NCI-H2107 (cell line): Measurements from ENCODE around the gene FAM72B.
"Not testable (repeated sequence)": the region's sequence is repeated elsewhere in the genome, so short reads cannot be mapped to it uniquely, and the experiment has no call there.

Experiments used
- DNase-seq: peaks from one replicate; lab custom pipeline; 2025; lab: John Stamatoyannopoulos, UW

The FAM72B gene

DNA sequence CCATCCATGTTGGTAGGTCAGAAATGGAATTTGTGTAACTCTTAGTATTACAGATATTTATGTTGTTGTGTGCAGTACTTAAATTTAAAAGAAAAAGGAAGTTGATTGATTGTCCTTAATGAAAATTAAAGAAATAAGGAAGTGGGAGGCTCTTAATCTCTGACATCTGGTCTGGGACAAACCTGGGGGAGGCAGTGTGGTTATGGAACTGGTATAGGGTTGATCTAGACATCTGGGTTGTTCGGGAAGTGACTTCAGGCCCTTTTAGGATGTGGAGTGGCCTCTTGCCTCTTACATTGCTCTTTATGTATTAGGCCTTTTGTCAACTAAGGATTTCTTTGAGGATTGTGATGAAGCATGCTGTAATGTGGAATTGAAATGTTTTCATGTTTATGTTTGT is 16.1 kb upstream of the FAM72B start:
- not testable (repeated sequence) for DNase-seq

DNA sequence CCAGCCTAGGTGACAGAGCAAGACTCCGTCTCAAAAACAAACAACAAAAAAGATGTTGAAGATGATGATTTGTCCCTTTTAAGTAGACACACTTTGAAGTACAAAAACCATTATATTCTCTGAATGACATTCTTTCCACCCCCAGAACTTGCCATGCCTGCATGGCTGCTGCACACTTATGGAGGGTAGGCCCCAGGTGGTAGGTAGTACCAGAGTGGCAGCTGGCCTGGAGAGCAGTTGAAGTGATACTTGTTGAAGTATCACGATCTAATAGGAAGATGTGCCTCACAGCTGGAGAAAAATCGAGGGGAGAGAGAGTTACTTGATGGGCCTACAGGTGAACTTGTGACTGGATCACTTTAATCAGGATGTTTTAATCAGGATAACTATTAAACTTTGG is 15.6 kb upstream of the FAM72B start:
- DNase-seq = not testable (repeated sequence)

DNA sequence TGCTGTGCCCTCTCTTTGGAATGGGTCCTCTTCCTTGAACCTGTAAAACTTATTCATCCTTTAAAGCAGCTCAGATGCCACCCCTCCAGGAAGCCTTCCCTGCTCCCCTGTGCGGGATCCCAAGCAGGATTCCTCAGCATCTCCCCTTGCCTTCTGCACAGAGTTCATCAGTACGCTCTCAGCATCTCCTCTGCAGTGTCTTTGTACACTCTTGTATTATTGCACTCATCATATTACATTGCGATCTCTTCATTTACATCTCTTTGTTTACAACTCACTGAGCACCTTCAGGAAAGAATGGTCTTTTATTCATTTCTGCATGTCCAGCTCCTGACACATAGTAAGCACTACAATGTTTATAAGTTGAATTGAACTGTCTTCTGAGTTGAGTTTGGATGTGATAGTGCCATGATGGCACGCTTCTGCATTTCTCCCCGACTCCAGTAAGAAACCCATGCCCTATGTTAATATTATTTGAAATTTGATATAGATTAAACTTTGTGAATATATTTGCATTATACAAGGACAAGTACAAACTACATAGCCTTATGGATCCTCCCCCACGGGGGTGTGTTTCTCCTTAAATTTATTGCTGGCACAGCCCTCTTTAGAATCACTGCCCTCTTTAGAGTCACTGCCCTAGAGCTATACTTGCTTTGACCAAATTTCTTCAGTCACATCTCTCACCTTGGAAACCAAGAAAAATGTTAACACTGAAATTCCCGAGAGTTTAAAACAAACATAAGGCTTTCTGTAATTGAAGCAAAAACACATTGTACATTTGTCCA is 13.1 kb upstream of the FAM72B start:
- DNase-seq = not testable (repeated sequence)

DNA sequence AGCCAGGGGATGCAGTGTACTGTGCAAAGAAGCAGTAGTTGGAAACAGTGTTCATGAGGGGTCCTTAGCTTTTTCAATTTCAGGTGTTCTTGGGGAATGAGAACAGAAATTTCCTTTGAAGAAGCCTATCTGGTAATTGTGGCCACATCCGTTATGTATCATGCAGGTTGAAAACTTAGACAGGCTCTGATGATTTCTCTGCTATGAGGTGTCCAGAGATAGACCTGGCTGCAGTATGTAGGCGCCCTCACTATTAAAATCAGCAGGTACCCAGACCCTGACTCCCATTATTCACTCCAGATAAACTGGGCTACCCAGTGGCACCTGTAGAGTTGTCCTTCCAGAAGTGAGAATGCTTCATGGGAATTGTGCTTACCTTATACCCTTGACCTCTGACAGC is 8.4 kb upstream of the FAM72B start:
- DNase-seq = not testable (repeated sequence)

DNA sequence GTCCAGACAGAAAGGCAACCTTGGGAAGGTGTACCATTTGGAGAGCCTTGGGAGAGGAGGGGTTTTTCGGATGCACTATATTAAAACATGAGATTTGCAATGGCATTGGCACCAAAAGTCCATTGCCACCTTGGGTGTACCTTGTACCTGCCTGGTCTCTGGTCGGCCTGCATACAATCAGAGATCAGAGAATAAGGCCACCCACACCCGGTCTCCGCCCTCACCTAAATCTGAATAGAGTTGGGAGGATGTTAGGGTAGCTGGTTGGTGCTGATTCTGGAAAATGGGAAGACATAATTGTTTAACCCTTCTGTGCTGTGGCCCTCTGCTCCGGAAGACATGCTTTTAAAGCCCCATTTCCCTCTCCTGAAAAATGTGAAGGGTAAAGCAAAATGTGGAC is 3.8 kb upstream of the FAM72B start:
- not testable (repeated sequence) for DNase-seq

DNA sequence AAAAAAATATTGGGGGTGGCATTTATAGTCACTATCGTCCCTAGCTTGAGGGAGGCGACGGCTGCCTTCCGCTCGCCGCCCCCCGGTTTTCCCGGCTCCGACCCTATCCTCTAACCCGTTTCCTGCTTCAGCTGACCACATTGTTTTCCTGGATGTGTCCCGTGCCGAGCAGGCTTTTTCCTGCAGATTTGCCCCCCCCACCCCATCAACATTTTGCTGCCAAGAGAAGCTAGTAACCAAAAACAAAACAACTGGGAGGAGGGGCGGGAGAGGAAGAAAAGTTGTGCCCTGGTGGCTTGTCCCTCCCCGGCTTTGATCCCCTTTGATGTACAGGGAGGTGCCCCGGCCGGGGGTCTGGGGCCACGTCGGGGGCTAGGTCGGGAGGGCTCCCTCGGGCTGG is 2.1 kb upstream of the FAM72B start:
- DNase-seq = not testable (repeated sequence)

DNA sequence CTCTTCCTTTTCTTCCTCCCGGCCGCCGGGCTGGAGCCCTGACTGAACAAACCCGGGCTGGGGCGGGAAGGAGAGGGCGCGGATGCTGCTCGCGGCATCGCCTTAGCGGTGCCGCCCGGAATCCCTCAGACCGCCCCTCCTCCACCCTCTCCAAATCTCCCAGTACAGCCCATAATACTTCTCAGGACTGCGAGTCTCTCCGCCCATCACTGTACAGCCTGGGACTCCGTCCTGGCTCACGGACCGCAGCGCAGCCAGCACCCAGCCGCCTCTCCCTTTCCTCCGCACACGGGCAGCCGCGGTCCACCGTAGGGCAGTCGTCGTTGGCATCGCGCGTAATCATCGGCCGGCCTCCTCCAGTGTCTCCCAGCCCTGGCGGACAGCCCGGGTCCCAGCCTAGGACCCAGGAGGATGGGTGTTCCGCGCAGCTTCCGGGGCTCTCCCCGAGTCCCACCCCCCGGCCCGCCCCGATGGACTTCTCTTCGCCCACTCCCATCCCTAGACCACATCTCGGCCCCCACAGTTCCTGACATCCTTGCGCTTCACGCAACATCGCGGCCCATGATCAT is 1.1 kb upstream of the FAM72B start:
- DNase-seq = not testable (repeated sequence)

DNA sequence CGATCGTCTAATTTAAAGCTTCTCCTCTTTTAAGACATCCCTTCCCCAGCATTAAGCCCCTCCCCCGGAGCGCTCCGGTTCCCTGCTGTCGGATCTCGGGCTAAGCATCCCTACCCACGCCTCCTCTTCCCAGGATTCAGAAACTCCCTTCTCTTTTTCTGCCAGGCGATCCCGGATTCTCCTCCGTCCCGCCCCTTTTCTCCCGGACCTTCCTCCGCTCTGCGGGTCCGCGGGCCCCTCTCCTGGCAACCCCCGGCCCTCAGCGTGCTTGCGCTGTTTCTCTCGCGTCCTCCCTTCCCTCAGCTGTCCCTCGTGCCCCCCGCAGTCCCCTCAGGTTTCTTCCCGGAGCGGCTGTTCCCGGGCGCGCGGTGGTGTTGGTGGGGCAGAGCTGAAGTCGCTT is 273 bp downstream of the FAM72B start:
- not testable (repeated sequence) for DNase-seq

DNA sequence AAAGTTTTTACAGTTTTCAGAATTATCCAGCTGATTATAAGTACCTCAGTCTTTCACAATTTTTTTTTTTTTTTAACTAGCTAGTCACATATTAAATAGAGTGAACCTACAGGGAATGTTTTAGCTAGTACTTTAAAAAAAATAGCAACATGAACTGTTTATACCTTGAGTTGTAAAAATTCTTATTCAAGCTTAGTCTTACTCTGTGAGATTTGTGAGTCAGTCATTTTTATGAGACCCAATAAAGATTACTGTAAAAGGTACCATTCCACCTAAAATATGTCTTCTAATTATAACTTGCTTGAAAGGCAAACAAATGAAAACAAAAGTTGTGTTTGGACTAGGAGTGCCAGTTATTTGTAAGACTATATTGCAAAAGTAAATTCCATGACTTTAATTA is 5.9 kb downstream of the FAM72B start:
- DNase-seq = not testable (repeated sequence)

DNA sequence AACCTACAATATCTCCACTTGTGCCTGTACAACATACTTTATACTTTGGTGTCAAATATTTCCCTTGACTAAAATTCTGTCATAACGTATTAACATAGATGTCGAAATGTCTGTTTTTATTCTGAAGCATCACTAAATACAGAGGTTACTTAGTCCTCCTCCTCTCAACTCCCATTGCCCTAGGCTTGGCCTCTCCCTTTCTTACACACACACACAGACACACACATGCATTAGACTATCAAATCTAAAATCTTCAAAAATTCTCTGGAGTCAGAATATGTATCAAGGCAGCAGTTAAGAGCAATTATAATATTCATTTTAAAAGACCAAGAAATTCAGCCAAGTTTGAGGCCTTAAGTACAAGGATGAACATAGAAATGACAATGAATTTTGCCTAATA is 7.5 kb downstream of the FAM72B start:
- not testable (repeated sequence) for DNase-seq

DNA sequence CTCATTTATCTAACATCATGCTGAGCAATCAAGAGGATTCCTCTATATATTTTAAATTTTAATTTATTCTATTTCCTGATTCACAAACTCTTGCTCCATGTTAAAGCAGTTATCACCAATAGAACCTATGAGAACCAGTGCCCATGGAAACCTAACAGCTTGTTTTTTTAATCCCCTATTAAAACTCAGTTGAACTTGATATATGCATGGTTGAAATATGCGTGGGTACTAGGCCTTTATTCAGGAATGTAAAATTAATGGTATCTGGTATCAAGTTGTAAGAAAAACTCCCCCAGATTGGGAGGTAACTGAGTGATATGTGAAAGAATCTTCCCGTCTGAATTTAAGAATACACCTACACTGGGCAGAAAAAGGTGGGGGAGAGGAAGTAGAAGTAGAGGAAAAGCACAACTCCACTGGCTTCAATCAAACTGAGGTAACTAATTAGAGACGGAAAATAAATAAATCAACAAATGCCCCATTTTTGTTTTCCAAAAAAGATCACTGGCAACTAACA is 15.9 kb downstream of the FAM72B start:
- DNase-seq = not testable (repeated sequence)

DNA sequence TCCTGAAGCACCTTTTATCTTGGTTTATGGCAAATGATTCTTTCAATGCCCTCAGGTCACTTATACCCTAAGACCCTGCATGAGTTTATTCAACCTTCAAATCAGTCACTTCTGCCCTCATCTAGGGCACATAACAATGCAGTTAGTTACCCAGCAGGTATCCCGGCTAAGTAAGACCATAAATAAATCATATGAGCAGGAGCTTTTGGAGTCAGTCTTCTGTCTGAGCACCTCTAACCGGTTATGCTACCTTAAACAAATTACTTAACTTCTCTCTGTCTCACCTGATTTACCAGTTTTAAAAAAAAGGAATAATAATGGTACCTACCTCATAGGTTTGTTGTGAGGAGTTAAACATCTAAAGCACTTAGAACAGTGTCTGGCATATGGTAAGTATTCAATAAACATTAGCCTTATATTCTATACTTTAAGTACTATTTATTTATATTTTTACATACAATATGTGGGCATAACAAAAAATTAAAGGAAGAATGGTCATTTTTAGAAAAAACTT is 16.9 kb downstream of the FAM72B start:
- not testable (repeated sequence) for DNase-seq

DNA sequence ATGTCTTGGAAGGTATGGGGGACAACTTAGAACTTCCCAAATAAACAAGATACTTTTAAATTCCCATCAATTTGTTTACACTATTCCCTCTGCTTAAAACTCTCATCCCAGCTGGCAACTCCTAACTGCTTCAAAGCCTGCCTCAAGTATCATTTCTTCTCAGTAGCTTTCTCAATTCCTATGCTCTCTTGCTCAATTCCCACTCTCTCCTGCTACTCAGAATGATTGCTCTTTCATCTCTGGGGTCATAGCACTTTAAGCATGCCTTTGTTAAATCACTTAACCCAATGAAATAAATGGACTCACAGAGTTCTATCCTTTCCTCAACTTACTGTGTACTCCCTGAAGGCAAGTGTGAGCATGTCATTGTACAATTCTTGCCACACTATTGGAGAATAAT is 18.8 kb downstream of the FAM72B start:
- not testable (repeated sequence) for DNase-seq

DNA sequence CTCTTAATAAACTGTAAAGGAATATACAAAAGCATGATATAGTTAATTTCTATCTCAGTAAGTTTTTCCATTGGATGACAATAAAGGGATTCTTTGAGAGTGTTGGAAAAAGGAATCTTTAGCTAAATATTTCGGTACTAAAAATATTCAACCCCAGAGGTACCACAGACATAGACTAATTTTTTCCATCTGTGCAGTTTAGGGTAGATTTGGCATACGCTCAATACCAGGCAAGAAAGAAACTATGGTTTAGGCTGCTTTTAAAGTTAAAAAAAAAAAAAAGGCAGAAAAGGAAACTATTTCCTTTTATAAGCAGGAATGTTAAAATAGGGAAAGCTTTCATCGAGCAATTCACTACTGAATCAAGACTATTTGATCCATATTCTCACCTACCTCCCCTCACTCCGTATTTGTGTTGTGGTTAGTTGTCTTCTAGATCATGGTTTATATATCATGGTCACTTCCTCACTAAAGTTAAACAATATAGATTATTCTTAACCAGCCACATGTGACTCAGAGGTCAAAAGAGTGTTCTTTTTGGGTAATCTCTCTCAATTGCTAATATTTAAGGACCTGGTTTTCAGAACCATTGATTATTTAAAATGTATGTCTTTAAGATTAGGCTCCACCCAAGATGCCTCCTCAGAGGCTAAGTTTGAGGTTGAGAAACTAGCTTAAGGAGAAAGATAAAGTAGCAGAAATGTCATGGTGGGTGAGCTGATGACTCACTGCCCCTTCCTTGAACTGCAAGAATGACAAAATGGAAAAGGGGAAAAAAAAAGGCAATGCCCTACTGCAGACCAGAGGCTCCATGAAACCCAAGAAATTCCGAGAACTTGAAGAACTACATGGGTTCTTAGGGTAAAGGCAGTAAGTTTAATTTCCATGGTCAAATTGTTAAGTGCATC is 20.0 kb downstream of the FAM72B start:
- not testable (repeated sequence) for DNase-seq

DNA sequence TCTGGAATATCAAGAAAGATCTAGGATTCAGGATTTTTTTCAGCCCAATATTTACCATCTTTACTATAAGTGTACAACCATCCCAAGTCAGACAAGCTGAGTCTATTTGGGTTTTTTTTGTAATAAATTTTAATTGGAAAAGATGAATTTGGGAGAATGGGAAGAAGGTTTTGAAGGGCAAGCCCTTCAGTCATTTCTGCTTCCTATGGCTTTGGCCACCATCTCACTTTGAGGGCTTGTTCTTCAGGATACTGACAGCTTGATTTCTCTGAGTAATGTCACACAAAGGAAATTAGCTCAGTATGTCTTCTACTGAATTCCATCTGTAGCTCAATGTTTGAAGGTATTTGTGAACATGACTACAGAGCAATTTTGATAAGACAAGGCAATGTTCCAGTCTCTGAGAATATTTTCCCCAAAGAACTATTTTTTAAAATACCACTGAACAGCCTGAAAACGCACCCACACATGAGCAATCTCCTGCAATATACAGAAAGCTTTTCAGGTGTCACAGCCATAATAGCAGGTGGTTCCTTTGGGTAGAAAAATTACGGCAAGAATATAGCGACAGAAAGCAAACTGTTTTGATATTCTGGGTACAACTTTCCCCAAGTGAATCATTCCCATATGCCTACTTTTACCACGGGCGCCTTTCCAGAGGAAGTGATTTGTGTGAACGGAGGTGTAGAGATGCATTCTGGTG is 22.8 kb downstream of the FAM72B start:
- DNase-seq = not testable (repeated sequence)

DNA sequence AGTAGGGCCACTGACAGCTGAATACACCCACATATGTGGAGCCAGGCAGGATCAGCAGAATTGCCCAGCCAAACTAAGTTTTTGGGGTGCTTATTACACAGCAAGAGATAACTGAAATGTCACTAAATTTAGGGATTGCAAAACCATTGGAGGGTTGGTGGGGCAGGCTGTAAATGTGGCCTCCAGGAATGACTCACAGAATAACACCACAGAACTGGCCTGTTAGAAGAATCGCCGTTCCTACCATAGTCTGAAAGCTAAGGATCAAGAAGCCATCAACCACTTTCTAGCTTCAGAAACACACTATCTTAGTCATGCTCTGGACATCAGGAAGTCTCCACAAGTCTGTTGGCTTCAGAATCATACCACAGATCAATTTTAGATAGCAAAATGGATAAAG is 24.0 kb downstream of the FAM72B start:
- DNase-seq = not testable (repeated sequence)

DNA sequence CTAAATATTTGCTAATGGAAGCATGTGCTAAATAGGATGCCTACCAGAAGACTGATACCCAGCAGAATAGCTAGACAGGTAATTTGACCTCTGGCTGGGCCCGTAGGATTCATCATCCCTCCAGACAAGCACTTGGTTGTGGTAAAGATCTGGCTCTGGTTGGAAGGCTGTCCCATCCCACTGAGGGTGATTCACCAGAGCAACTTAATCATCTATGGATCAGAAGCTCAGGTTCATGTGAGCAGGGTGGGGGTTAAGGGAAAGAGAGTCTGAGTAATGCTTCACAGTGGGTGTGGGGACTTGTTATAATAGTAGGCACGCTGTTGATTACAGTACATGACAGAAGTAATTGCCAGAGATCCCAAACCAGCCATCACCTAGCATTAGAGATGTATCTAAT is 26.5 kb downstream of the FAM72B start:
- not testable (repeated sequence) for DNase-seq

DNA sequence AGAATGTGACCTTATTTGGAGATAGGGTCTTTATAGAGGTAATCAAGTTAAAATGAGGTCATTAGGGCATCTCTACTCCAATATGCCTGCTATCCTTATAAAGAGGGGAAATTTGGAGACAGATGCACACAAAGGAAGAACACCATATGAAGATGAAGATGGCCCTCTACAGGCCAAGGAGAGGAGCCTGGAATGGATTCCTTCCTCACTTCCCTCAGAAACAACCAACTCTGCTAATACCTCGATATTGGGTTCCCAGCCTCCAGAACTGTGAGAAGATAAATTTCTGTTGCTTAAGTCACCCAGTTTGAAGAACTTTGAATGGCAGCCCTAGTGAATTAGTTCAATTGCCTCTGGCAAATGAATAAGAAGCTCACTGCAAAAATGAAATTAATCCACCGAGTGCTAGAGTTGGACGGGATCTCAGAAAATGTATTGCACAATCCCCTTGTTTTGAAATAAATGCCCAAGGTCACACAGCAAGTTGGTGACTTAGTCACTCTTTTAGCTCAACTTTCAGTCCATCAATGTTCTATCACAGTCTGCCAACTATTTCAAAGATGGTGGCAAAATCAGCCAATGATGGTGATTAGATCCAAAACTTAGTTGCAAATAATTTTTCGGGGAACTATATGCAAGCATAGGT is 27.1 kb downstream of the FAM72B start:
- not testable (repeated sequence) for DNase-seq

DNA sequence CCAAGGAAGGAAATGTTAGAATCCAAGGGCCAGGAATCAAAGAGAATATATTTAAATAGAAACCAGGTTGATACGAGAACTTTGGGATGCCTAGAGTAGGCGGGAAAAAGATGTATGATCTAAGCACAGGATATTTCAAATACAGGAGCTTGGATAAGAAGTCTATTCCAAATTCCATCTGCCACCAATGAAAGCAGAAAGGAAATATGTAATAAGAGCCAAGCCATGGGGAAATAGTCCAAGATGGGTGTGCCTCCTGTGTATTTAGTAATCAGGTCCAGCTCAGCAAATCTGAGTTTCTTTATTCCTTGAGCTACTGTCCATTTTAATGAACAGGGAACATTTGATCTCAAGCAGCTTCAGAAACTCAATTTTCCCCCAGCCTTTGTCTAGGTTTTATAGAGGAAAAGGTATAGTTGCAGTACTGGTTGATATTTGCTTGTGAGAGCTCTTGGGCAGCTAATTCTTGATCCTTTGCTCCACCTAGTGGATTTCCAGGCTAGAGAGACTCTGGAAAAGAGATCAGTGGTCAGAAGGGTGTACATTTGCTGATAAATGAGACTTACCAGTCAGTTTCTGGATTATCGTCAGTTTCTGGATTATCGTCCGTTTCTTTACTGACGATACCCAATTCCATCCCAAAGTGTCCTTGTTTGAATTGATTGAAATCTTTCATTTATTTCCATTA is 28.3 kb downstream of the FAM72B start:
- not testable (repeated sequence) for DNase-seq

DNA sequence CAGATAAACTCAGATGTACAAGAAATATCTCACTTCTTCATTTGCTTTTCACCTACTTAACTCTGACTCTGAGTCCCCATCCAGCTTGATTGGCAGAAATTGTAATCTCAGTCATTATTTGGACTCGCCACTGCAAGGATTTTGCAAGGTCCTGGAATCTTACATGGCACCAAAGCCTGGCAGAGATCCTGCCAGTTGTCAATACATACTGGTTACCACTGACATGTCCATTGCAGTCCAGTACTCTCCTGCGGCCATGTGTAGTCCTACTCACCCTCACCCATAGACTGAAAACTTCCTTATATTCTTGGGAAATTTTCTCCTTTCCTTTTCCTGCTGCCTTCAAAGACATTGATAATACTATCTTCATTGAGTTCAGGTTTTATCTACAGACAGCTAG is 29.3 kb downstream of the FAM72B start:
- DNase-seq = not testable (repeated sequence)
